HepG2 (cell line): ENCODE data around the gene GALR2. TPM values are rescaled to one million over a fixed set of nuclear protein-coding genes. Genes with fewer than 3 reads are reported as not detected.

Experiments used
- ATAC-seq: fragments of 200-7000 bp; cut with Tn5 transposase; 3 replicates; pipeline ENCODE4 v1.9.1; 2020; ENCODE audit warnings: mild to moderate bottlenecking, moderate library complexity
- BruUV-seq: library from RNA; stranded (reverse); fragments of 400-500 nt; replicated peaks from 2 replicates; lab custom pipeline; 2021; lab: Mats Ljungman, UMichigan
- CTCF ChIA-PET: fragments of 300-600 bp; formaldehyde crosslinking; extraction: SDS; loops from one replicate; lab custom pipeline; 2021; ENCODE audit warnings: low total read pairs, inconsistent platforms, low intra/inter-chr PET ratio; lab: Yijun Ruan, JAX
- POLR2A ChIA-PET: fragments of 350-600 bp; sonication (Branson Sonifier 250); formaldehyde crosslinking; loops from one replicate; lab custom pipeline; 2020; ENCODE audit warnings: antibody characterized with exemption, inconsistent platforms; lab: Yijun Ruan, JAX
- DNase-seq: peaks from one replicate; pipeline ENCODE4 v3.0.0-alpha.2; 2015; ENCODE audit warnings: low spot score
- FAIRE-seq: peaks from 3 replicates; lab custom pipeline; 2011; peaks lifted over from hg19 to GRCh38; lab: Jason Lieb, UNC
- H2AFZ ChIP-seq: one replicate; pipeline ENCODE4 v1.6.1; 2011; ENCODE audit warnings: low read length, inconsistent platforms
- H3K27ac ChIP-seq: fragments of 300-600 bp; 3 replicates; pipeline ENCODE4 v1.8.0; 2011; ENCODE audit warnings: mixed run types, mild to moderate bottlenecking, mixed read lengths, low read length, inconsistent platforms; ENCODE audit not compliant: insufficient read depth; ENCODE audit errors: extremely low read length
- H3K27me3 ChIP-seq, 2 experiments: fragments of 200-600 bp in 1 of 2; 2 replicates in 1 of 2; 3 replicates in 1 of 2; pipeline versions ENCODE4 v1.6.0 to v1.8.0; 2011; ENCODE audit warnings: low read length in 2 of 2, mild to moderate bottlenecking in 2 of 2, moderate library complexity in 2 of 2, inconsistent platforms in 1 of 2; ENCODE audit not compliant: insufficient read depth in 2 of 2, control insufficient read depth in 1 of 2
- H3K36me3 ChIP-seq, 2 experiments: fragments of 200-600 bp in 1 of 2; replicated peaks in 1 of 2; 2 replicates in 1 of 2; 3 replicates in 1 of 2; pipeline versions ENCODE4 v1.5.1 to v1.8.0; 2011; ENCODE audit warnings: low read length in 2 of 2, inconsistent platforms in 1 of 2; ENCODE audit not compliant: insufficient read depth in 2 of 2, control insufficient read depth in 1 of 2
- H3K4me1 ChIP-seq: 2 replicates; pipeline ENCODE4 v1.5.1; 2012; ENCODE audit warnings: low read length, inconsistent platforms; ENCODE audit not compliant: insufficient read depth
- H3K4me2 ChIP-seq: 2 replicates; pipeline ENCODE4 v1.6.0; 2011; ENCODE audit warnings: low read depth, low read length, inconsistent platforms
- H3K4me3 ChIP-seq, 3 experiments: fragments of 200-600 bp in 1 of 3; sonication (generic), shearing (Covaris generic) in 1 of 3; replicated peaks in 1 of 3; 2 replicates each; pipeline ENCODE4 v1.5.1; 2011 to 2016; ENCODE audit warnings: low read length in 3 of 3, inconsistent platforms in 2 of 3, low read depth in 2 of 3, mild to moderate bottlenecking in 2 of 3, control low read depth in 1 of 3, mixed read lengths in 1 of 3; ENCODE audit not compliant: insufficient read depth in 1 of 3
- H3K79me2 ChIP-seq: one replicate; pipeline ENCODE4 v1.6.1; 2011; ENCODE audit warnings: low read length, inconsistent platforms; ENCODE audit not compliant: insufficient read depth
- H3K9ac ChIP-seq: 2 replicates; pipeline ENCODE4 v1.6.0; 2011; ENCODE audit warnings: mild to moderate bottlenecking, low read depth, low read length, inconsistent platforms; ENCODE audit not compliant: insufficient read depth
- H3K9me3 ChIP-seq: 2 replicates; pipeline ENCODE4 v1.5.1; 2012; ENCODE audit warnings: mild to moderate bottlenecking, low read length
- H4K20me1 ChIP-seq: 2 replicates; pipeline ENCODE4 v1.6.0; 2011; ENCODE audit warnings: inconsistent platforms, mild to moderate bottlenecking, low read length, moderate library complexity; ENCODE audit not compliant: insufficient read depth
- CBX2 ChIP-seq, 2 experiments: fragments of 200-600 bp in 1 of 2; sonication (generic); formaldehyde crosslinking in 1 of 2; IDR thresholded peaks; 2 replicates each; pipeline versions ENCODE4 v1.7.0 to v1.8.1; 2018 to 2022; ENCODE audit warnings: low read depth in 2 of 2, low read length in 1 of 2, mild to moderate bottlenecking in 1 of 2, missing genetic modification reagents in 1 of 2
- HIVEP1 ChIP-seq: sonication (generic); formaldehyde crosslinking; IDR thresholded peaks from 2 replicates; pipeline ENCODE4 v1.4.0; 2020; ENCODE audit warnings: mild to moderate bottlenecking, missing genetic modification reagents
- TOE1 ChIP-seq: sonication (generic); formaldehyde crosslinking; IDR thresholded peaks from 2 replicates; pipeline ENCODE4 v1.4.0; 2020; ENCODE audit warnings: mild to moderate bottlenecking, missing genetic modification reagents
- ZNF512 ChIP-seq: sonication (generic); formaldehyde crosslinking; IDR thresholded peaks from 2 replicates; pipeline ENCODE4 v1.4.0; 2020; ENCODE audit warnings: mild to moderate bottlenecking, missing genetic modification reagents
- ZNF672 ChIP-seq: sonication (generic); formaldehyde crosslinking; IDR thresholded peaks from 2 replicates; pipeline ENCODE4 v1.8.1; 2022; ENCODE audit warnings: missing genetic modification reagents
- WGBS: methylation state at CpG from one replicate; pipeline ENCODE4 v1.1.6; 2017; ENCODE audit warnings: low lambda C conversion rate; 5-methylcytosine and 5-hydroxymethylcytosine counted together
- in situ Hi-C: cut with HindIII; loops from 2 replicates; pipeline ENCODE4 v1.10.0; 2017; ENCODE audit warnings: low pct_unique_long_range_greater_than_20kb; ENCODE audit not compliant: extremely low pct_ligation_motif_present
- intact Hi-C: fragments of 100-400 bp; cut with micrococcal nuclease; formaldehyde crosslinking; loops from one replicate; pipeline ENCODE4 v1.10.0; 2022; ENCODE audit not compliant: unreplicated experiment
- polyA plus RNA-seq, 8 experiments: library from polyadenylated mRNA; depleted of rRNA in 3 of 8; stranded (reverse) in 7 of 8; unstranded in 1 of 8; fragments of >200 nt; fragmentation: Illumina TruSeq in 4 of 8; extraction: Trizol in 4 of 8; gene quantifications; 2 replicates each; pipeline versions ENCODE4 v1.2.1 to v1.2.3, GENCODE V29; 2011 to 2016; ENCODE audit warnings: low read depth in 4 of 8, missing spikeins in 1 of 8, mixed read lengths in 1 of 8; ENCODE audit not compliant: insufficient read depth in 1 of 8
- total RNA-seq, 5 experiments: library from RNA; depleted of rRNA; stranded (reverse); fragments of >200 nt; fragmentation: Illumina TruSeq; extraction: Trizol; gene quantifications; 2 replicates each; pipeline ENCODE4 v1.2.3, GENCODE V29; 2016; ENCODE audit warnings: low read depth in 1 of 5

The GALR2 gene
- total and polyA plus RNA-seq, 2 of the 13 experiments (the other 11 are each of a cell fraction or from before 2014, with no cell fraction given), result 0.48 to 0.58 TPM

- H3K4me2 ChIP-seq, result no peak overlapping the region
- POLR2A ChIA-PET, result interaction anchor here (1.3 kb wide), 1 partner anchor 10 kb away, joined by 7 read pairs; no protein-coding TSS in a partner anchor
- in situ Hi-C loops, result loop anchor here (5.0 kb wide), 2 partner anchors 35 to 155 kb away; no protein-coding TSS in a partner anchor
- no TSS peak for BruUV-seq
- 50% methylated on average over 20 of the region's 24 CpGs for WGBS
- no peak overlapping the region; a peak in 1 of 6 replicates for H3K4me3 ChIP-seq
- DNase-seq (no peak), ATAC-seq (no peak), FAIRE-seq (no peak)
- H3K4me1 ChIP-seq, result peaks cover 28% of the 10 kb centered on the region
- H3K9ac ChIP-seq, result no peak overlapping the region
- CTCF ChIA-PET, result interaction anchor here (2.0 to 5.1 kb wide), 4 partner anchors 24 to 157 kb away, joined by 20 to 78 read pairs (median 42); no protein-coding TSS in a partner anchor
- TF ChIP-seq ZNF512 (CRISPR knock-in tag) (0 out of 2 replicates have a peak, but pooled peaks have one; percentile 52), CBX2 (IDR thresholded peaks at IDR 0.05; ENCODE audit: low read depth, low read length) (no peak), CBX2 (CRISPR knock-in tag; IDR thresholded peaks at IDR 0.05; ENCODE audit: low read depth) (no peak), TOE1 (no peak), HIVEP1 (CRISPR knock-in tag) (0 out of 2 replicates have a peak, but pooled peaks have one; percentile 1), ZNF672 (CRISPR knock-in tag) (peak; percentile 97)
- peaks cover 0 to 13% of the 10 kb centered on the region in 2 experiments; a peak in 3 of 5 replicates for H3K27me3 ChIP-seq
- H3K79me2 ChIP-seq, result no peaks in the 10 kb centered on the region
- H3K27ac ChIP-seq, result no peak overlapping the region
- no peak overlapping the region for H2AFZ ChIP-seq
- no peaks in the 10 kb centered on the region for H3K36me3 ChIP-seq
- intact Hi-C loops, result no loop called here
- H3K9me3 ChIP-seq, result no peaks in the 10 kb centered on the region
- H4K20me1 ChIP-seq, result no peaks in the 10 kb centered on the region
Observed at GRCh38 chr17:76122431-76123190, 48.0 kb downstream of the GALR2 start.
